ENCODE results near the gene DNAJC16. TPM values are rescaled to one million over a fixed set of nuclear protein-coding genes. Genes with fewer than 3 reads are reported as not detected.
"Not testable (repeated sequence)": the region's sequence is repeated elsewhere in the genome, so short reads cannot be mapped to it uniquely, and the experiment has no call there.

The DNAJC16 gene
- polyA plus RNA-seq, 1 donor from 2014 or later = 9.9 TPM

DNA sequence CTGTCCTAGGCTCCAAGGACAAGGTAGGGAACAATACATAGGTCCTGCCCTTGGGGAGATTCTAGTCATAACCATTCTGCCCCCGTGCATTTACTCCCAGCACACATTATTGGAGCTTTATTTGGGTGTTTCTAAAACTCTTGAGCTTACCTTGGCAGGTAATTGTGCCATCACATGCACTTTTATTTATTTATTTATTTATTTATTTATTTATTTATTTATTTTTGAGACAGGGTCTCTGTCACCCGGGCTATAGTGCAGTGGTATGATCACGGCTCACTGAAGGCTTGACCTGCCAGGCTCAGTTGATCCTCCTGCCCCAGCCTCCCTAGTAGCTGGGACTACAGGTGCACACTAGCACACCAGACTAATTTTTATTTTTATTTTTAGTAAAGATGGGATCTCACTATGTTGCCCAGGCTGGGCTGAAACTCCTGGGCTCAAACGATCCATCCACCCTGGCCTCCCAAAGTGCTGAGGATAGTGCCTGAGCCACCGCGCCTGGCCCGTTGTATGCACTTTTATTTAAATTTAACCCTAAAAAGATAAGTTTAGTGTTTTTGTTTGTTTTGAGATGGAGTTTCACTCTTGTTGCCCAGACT, 49.0 kb downstream of the DNAJC16 start:
- peaks cover 34 to 45% (median 42%) of the 10 kb centered on the region in 3 donors for H3K4me1 Mint-ChIP-seq
- H3K27me3 Mint-ChIP-seq = no peaks in the 10 kb centered on the region
- no peak overlapping the region for H3K4me3 Mint-ChIP-seq
- no peaks in the 10 kb centered on the region for H3K9me3 Mint-ChIP-seq
- peaks cover 10% of the 10 kb centered on the region for H3K36me3 Mint-ChIP-seq
- no peak overlapping the region for H3K27ac Mint-ChIP-seq

DNA sequence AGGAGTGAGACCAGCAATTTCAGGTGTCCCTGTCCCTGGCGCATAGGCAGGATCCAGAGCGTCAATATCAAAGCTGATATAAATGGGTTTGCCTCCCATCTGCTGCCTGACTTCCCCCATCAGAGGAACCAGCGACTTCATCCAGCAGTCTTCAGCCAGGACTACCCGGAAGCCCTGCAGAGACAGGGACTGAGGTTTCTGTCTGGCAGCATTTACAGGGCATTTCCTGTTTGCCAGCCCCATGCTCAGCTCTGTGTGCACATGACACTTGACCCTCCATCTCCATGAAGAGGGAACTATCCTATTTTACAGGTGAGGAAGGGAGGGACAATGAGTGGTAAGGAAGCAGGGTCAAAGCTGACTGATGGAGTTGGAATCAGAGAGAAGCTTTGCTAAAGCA, 51.0 kb downstream of the DNAJC16 start:
- H3K9me3 Mint-ChIP-seq = no peaks in the 10 kb centered on the region
- no peaks in the 10 kb centered on the region for H3K27me3 Mint-ChIP-seq
- peak overlapping the region in 1 of 3 donors; percentile 73 for H3K27ac Mint-ChIP-seq
- peak overlapping the region in 3 of 4 donors; percentile 9 to 74 (median 47) for H3K4me3 Mint-ChIP-seq
- peaks cover 8% of the 10 kb centered on the region for H3K36me3 Mint-ChIP-seq
- peaks cover 22 to 32% (median 27%) of the 10 kb centered on the region in 3 donors for H3K4me1 Mint-ChIP-seq

DNA sequence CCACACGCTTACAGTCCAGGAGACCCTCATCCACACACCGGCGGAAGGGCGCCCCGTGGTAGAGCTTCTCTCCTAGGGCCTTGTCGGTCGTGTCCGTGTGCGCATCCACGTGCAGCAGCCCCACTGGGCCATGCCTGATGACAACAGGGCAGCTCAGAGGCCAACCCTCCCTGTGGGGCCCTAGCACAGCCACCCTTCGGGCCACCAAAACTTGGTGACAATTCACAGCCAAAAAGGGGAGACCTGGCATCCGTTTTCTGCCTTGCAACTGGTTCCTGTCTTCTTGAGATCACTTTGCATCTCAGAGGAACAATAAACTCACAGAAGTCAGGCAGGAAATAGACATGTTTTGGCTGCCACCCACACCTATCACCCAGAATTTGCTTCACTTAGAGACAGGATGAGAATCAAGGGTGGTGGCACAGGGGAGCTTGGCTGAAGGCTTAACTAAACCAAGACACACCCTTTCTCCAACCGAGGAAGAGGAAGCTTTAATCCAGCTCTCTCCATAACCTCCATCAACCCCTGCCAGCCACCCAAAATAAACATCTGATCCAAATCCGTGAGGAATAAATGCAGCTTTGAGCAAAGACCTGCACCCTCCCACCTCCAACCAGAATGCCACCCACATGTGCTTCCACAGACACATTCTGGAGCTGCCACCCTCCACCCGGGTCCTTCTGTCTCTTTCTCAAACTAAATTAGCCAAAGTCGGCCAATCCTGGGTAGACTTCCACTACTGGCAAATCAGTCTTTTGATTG, 52.5 kb downstream of the DNAJC16 start:
- Mint-ChIP-seq H3K36me3 (peaks cover 5% of the 10 kb centered on the region), H3K27me3 (no peaks in the 10 kb centered on the region), H3K4me1 (peaks cover 27 to 29% (median 27%) of the 10 kb centered on the region in 3 donors), H3K9me3 (no peaks in the 10 kb centered on the region), H3K27ac (peak overlapping the region; percentile 89 to 94 (median 91)), H3K4me3 (peak overlapping the region; percentile 17 to 94 (median 64))

DNA sequence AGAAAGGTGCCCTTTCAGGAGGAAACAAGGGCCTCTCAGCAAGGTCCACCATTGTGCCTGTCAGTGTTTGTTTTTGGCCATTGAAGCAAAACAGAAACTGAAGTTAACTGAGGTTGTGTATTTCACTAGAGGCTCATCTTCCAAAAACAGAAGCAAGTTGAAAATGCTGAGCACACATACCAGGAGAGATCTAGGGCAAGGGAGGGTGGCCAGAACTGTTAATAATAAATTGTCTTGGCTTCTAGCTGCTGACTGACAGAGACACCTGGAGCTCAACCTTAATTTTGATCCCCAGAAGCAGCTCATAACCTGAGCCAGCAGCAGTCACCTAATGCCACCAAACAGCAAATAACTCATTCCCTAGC, 53.0 kb downstream of the DNAJC16 start:
- H3K4me1 Mint-ChIP-seq = peaks cover 26 to 29% (median 27%) of the 10 kb centered on the region in 3 donors
- peaks cover 1% of the 10 kb centered on the region for H3K36me3 Mint-ChIP-seq
- H3K27me3 Mint-ChIP-seq = no peaks in the 10 kb centered on the region
- peak overlapping the region; percentile 17 to 94 (median 64) for H3K4me3 Mint-ChIP-seq
- H3K27ac Mint-ChIP-seq = peak overlapping the region; percentile 89 to 94 (median 91)
- no peaks in the 10 kb centered on the region for H3K9me3 Mint-ChIP-seq

DNA sequence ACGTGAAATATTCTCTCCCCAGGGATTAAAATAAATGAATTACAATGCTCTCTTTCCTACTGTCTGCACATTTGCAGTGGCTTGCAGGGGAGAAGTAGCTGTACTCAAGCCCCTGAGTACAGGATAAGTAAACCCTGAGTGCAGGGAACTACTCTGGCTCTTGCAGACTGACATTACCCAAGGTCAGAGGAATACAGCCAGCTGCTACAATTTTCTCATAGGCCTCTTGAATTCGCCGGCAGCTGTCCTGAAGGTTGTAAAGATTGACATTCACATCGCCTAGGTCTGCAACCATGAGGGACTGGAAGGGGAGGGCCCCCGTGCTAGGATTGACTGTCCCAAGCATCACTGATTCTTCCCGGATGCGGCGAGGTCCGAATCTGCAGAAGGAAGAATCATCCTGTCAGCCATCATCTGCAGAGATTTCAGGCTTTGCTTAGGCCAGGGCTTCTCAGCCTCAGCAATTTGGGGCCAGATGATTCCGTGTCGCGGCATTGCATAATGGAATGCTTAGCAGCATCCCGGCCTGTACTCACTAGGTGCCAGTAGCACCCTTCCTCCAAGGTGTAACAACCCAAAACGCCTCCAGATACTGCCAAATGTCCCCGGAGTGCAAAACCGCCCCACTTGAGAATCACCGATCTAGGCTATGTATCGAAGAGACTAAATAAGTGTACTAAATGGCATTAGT, 56.5 kb downstream of the DNAJC16 start:
- Mint-ChIP-seq H3K4me1 (peaks cover 23 to 27% (median 25%) of the 10 kb centered on the region in 3 donors), H3K27me3 (no peaks in the 10 kb centered on the region), H3K4me3 (peak overlapping the region; percentile 59 to 89 (median 82)), H3K27ac (no peak overlapping the region), H3K9me3 (peaks cover 0 to 2% (median 0%) of the 10 kb centered on the region in 3 donors), H3K36me3 (no peaks in the 10 kb centered on the region)

DNA sequence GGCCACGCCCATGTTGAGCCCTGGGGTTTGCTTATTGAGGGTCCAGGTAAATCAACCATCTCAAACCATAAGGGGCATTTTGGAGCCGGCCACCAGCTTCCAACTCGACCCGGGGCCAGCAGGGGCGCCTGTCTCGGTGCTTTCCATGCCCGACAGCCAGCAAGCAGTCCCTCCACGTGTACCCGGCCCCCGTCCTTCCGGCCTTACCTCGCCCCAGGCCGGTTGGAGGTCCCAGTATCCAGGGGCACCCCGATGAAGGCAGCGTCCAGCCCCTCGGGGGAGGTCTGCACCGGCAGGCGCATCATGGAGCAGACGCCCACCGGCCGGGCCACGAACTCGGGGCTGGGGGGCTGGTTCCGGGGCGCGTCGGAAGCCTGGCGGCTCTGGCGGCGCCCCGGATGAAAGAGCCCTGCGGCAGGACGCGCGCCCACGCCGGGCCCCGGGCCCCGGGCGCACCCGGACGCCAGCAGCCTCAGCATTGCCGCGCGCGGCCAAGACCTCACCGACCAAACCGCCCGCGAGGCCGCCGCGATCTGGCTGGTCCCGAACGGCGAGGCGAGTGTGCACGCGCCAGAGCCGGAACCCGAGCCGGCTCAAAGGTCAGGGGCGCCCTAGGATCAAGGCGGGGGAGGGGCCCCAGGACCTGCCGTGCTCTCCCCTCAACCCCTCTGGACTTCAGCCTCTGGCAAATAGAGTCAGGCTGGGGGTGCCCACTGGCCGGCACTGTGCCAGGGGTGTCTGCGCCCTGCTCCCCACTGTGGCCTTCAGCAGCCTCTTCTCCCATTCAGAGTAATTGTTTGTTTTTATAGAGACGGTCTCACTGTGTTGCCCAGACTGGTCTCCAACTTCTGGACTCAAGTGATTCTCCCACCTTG, 58.1 kb downstream of the DNAJC16 start, which contains the start of gene AGMAT:
Gene AGMAT (minus strand): TSS at position 563 of the 875 bp plus-strand sequence. CDS start 84 bp downstream, at position 479.
- Mint-ChIP-seq H3K27ac (peak within 1 kb of the TSS; percentile 62 to 88 (median 77)), H3K36me3 (peaks cover 2% of the 10 kb centered on the region), H3K27me3 (no peaks in the 10 kb centered on the region), H3K9me3 (peaks cover 0 to 2% (median 0%) of the 10 kb centered on the region in 3 donors), H3K4me1 (peaks cover 8 to 14% (median 12%) of the 10 kb centered on the region in 3 donors), H3K4me3 (peak within 1 kb of the TSS; percentile 82 to 93 (median 88))

DNA sequence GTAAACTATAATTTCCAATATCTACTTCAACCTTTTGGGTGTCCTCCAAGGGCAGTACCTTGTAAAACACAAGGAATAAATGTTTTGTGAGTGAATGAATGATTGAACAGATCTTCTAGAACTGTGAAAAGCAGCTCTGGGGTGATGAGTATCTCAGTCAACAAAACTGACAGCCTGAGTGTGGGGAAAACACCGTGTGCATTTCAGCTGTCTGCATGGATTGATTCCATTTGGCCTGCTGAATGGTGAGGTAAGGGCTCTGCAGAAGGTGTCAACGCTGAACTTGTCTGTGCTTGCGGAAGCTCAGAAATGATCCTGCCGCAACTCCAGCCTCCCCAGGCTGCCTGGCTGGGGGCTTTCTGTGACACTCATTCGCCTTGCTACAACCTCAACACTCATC, 65.6 kb downstream of the DNAJC16 start:
- Mint-ChIP-seq H3K4me3 (no peak overlapping the region), H3K36me3 (peaks cover 2% of the 10 kb centered on the region), H3K27ac (no peak overlapping the region), H3K9me3 (peaks cover 0 to 2% (median 0%) of the 10 kb centered on the region in 3 donors), H3K27me3 (no peaks in the 10 kb centered on the region), H3K4me1 (peaks cover 0 to 2% (median 0%) of the 10 kb centered on the region in 3 donors)

DNA sequence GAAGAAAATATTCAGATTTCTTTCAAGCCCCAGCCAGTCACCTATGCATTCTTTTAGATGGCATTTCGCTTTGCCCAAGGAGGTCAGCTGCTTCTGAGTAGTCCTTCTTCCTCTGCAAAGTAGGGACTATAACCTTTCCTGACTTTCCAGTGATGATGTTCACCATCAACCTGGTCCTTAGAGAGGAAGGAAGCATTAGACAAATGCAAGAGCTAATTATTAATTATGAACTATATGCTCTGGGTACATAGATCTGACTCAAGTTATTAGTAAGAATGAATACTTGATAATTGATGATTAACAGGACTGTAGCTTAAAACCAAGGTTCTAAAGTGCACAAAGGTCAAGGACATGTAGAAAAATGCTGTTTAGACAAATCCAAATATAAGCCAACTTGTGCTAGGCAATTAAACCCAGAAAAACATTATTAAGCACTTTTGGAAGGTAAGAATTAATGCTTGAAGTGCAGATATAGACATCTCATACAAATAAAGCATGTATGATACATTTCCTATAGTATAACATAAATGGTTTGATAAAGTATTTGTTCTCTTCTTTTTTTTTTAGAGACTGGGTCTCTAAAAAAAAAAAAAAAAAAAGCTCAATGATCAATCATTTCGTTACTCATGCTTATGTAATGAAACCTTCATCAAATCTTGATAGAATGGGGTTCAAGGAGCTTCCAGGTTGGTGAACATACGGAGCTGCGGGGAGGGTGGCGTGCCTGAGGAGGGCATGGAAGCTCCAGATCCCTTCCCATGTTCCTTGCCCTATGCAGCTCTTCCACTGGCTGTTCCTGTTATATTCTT, 69.4 kb downstream of the DNAJC16 start:
- no peaks in the 10 kb centered on the region for H3K27me3 Mint-ChIP-seq
- no peaks in the 10 kb centered on the region for H3K9me3 Mint-ChIP-seq
- H3K4me3 Mint-ChIP-seq = no peak overlapping the region
- no peaks in the 10 kb centered on the region for H3K36me3 Mint-ChIP-seq
- H3K27ac Mint-ChIP-seq = peak overlapping the region in 1 of 3 donors; percentile 47
- H3K4me1 Mint-ChIP-seq = peaks cover 0 to 2% (median 0%) of the 10 kb centered on the region in 3 donors

DNA sequence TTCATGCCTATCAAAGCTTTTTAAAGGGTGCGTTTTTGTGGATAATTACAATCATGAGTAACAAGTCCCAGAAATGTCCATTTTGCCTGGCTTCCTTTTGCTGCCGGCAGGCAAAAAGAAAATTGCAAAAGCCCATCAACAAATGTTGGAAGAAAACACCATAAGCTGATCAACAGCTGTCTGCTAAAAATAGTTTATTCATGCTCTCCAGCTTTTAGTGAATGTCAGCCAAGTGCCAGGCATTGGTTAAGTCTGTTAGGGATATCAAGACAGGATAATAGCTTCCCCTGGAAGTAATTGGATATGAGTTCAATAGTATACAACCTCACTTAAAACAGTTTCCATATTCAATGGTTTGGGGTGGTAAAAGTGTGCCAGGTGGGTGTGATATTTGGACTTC, 71.8 kb downstream of the DNAJC16 start:
- Mint-ChIP-seq H3K27me3 (no peaks in the 10 kb centered on the region), H3K27ac (no peak overlapping the region), H3K36me3 (no peaks in the 10 kb centered on the region), H3K4me3 (peak overlapping the region in 1 of 4 donors; percentile 30), H3K4me1 (peaks cover under 1 to 5% (median 2%) of the 10 kb centered on the region in 3 donors), H3K9me3 (no peaks in the 10 kb centered on the region)

DNA sequence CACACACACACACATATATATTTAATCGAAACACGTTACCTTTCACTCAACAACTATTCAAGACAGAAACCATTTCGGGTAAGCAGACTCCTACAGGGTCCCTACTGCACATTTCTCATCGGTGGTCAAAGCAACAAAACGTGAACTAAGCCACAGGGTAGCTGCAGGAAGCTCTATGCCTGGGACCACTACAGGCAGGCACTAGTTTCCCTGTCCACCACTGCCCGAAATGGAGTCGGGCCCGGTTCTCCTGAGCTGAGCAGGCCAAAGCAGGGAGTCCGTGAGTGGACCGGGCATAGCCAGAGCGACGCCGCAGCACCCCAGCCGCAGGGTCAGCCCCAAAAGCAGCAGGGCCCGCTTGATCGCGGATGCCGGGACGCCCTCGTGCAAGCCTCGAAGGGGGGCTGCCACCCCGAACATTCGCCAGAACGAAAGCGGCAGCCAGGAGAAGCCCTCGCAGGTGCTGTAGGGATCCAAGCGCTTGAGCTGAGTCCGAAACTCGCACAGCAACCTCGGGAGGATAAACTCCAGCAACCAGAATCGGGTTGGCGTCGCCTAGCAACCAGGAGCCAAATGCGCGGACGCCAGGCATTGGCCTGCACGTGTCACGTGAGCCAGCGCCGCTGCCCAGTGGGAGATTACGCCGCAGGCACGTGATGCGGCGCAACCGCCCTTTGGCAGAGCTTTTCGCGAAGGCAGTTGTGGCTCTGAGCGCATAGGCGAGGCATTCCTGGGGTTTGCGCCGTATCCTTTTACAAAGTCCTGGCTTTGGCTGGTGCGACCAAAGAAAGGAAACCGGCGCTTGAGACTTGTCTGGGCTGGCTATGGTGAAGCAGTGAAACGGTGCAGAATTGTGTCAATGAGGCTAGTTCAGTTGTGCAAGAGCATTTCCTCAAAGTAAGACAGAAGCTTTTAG, 76.7 kb downstream of the DNAJC16 start:
- no peaks in the 10 kb centered on the region for H3K27me3 Mint-ChIP-seq
- H3K9me3 Mint-ChIP-seq = no peaks in the 10 kb centered on the region
- peak overlapping the region; percentile 84 to 89 (median 87) for H3K27ac Mint-ChIP-seq
- no peaks in the 10 kb centered on the region for H3K36me3 Mint-ChIP-seq
- H3K4me1 Mint-ChIP-seq = peaks cover 3 to 7% (median 5%) of the 10 kb centered on the region in 3 donors
- H3K4me3 Mint-ChIP-seq = peak overlapping the region; percentile 77 to 94 (median 82)

DNA sequence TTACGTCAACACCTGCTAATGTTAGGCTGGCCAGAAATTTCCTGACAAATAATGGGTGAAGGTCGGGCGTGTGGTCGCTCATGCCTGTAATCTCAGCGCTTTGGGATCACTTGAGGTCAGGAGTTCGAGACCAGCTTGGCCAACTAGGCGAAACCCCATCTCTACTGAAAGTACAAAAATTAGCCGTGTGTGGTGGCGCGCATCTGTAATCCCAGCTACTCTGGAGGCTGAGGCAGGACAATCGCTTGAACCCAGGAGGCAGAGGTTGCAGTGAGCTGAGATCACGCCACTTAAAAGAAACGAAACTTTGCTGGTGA, 77.3 kb downstream of the DNAJC16 start:
- not testable (repeated sequence) for H3K36me3 Mint-ChIP-seq, H3K9me3 Mint-ChIP-seq, H3K4me1 Mint-ChIP-seq, H3K27me3 Mint-ChIP-seq
- Mint-ChIP-seq H3K27ac (peak overlapping the region; percentile 84 to 89 (median 87)), H3K4me3 (peak overlapping the region; percentile 77 to 94 (median 82))

DNA sequence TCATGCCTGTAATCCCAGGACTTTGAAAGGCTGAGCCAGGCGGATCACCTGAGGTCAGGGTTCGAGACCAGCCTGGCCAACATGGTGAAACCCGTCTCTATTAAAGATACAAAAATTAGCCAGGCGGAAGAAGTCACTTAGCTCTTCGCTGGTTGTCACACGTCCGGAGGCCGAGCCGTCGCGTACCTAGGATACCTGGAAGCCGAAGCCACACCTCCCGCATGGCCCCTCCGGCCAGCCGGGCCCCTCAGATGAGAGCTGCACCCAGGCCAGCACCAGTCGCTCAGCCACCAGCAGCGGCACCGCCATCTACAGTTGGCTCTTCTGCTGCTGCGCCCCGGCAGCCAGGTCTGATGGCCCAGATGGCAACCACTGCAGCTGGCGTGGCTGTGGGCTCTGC, 77.8 kb downstream of the DNAJC16 start:
- not testable (repeated sequence) for H3K27ac Mint-ChIP-seq
- H3K4me3 Mint-ChIP-seq = peak overlapping the region; percentile 34 to 94 (median 82)

More for the DNA sequence above, 77.8 kb downstream of the DNAJC16 start:
- H3K4me1 Mint-ChIP-seq, H3K9me3 Mint-ChIP-seq, H3K36me3 Mint-ChIP-seq, H3K27me3 Mint-ChIP-seq: not testable (repeated sequence)
